T-helper 1 cell treated with Interleukin-12 subunit alpha and Interleukin-12 subunit beta and Interleukin-4 antibody, amounts not matched to agents 30 μg/mL and 1 μg/mL, for 36 hours (primary cell): ENCODE measurements around the gene FHL2.

ENCODE experiments used
- H3K27ac Mint-ChIP-seq: one replicate; pipeline ENCODE4 v1.8.0; 2021; ENCODE audit warnings: mild to moderate bottlenecking, mixed read lengths
- H3K27me3 Mint-ChIP-seq: one replicate; pipeline ENCODE4 v1.8.0; 2021; ENCODE audit warnings: low read depth, mixed read lengths
- H3K36me3 Mint-ChIP-seq: one replicate; pipeline ENCODE4 v1.8.0; 2021; ENCODE audit warnings: low read depth, mixed read lengths
- H3K4me1 Mint-ChIP-seq: one replicate; pipeline ENCODE4 v1.8.0; 2021; ENCODE audit warnings: low read depth, mixed read lengths
- H3K4me3 Mint-ChIP-seq: one replicate; pipeline ENCODE4 v1.8.0; 2021; ENCODE audit warnings: mild to moderate bottlenecking, moderate library complexity, mixed read lengths
- H3K9me3 Mint-ChIP-seq: one replicate; pipeline ENCODE4 v1.8.0; 2021; ENCODE audit warnings: mixed read lengths

The FHL2 gene

DNA sequence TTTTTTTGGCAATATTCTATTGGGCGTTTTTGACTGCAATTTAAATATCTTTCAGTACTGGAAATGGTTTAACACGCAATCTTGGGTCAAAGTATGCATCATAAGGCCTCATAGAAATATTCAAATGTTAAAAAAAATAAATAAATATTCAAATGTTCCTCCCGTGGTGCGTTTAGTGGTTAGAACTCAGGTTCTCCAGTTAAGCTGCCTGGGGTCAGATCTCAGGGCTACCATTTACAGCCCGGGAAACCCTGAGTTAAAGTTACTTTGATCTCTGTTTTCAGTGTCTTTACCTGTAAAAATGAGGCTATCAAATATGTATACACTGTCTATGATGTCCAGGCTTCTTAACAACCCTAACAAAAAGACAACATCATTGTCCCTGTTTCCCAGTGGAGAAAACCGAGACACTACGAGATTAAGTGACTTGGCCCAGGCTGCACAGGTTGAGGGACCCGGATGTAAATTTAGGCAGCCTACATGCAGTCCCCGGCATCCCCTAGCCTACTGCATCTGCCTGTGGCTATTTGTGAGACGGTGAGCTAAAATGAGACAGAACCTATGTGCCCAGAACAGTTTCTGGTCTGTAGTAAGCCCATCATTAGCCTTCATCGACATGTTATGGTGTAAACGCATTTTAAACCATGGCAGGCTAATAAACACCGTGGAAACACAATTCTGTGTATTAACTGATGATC is 1.7 kb downstream of the FHL2 start:
- no peak overlapping the region for H3K4me3 Mint-ChIP-seq
- peaks cover 2% of the 10 kb centered on the region for H3K4me1 Mint-ChIP-seq
- H3K27me3 Mint-ChIP-seq = peaks cover 57% of the 10 kb centered on the region
- no peaks in the 10 kb centered on the region for H3K36me3 Mint-ChIP-seq
- H3K27ac Mint-ChIP-seq = no peak overlapping the region
- no peaks in the 10 kb centered on the region for H3K9me3 Mint-ChIP-seq

DNA sequence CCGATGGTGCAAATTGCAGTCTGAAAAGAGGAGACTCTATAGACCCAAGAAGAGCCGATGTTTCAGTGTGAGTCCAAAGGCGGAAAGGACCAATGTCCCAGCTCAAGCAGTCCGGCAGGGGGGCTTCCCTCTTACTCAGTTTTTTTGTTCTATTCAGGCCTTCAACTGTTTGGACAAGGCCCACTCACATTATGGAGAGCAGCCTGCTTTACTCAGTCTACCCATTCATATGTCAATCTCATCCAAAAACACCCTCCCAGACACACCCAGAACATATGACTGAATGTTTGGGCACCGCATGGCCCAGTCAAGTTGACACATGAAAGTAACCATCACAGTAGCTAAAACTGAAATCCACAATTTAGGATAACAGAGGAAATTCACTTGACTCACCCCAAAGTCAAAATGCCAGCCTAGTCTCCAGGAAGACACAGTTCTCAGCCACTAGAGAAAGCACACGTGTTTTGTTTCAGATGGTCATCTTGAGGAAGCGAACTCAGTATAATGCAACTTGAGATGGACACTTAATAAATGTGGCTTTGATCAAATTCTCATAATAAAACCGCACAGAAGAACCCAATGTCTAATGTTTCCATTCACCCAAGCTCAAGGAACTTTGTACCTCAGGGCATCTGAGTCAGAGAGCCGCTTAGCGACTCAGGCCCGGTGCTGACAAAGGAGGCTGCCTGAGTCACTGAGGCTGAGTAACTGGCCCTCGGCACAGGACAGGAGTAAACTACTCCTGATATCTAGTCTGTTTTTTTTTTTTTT is 2.4 kb downstream of the FHL2 start:
- Mint-ChIP-seq H3K27ac (no peak overlapping the region), H3K36me3 (no peaks in the 10 kb centered on the region), H3K4me3 (no peak overlapping the region), H3K9me3 (no peaks in the 10 kb centered on the region), H3K27me3 (peaks cover 57% of the 10 kb centered on the region), H3K4me1 (peaks cover 2% of the 10 kb centered on the region)

DNA sequence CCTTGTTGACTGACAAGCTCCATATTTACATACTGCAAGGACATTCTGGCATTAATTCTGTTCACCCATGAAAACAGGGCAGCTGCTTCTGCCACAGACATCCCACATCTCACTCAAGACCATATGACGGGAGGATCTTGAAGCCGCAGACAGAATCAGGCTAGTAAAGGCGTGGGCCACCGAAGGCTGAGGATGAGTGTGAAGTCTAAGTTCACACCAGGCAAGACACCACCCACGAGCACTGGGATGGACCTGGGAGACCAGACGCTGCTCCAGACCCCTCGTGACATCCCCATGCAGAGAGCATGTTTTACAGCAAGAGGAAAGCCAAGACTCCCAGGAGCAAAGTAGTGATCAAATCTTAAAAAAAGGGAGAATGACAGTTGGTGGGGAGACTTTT is 3.2 kb downstream of the FHL2 start:
- Mint-ChIP-seq H3K36me3 (no peaks in the 10 kb centered on the region), H3K4me3 (no peak overlapping the region), H3K9me3 (no peaks in the 10 kb centered on the region), H3K4me1 (peaks cover 2% of the 10 kb centered on the region), H3K27ac (no peak overlapping the region), H3K27me3 (peaks cover 52% of the 10 kb centered on the region)

- Mint-ChIP-seq H3K27me3 (peaks cover 48% of the 10 kb centered on the region), H3K27ac (no peak overlapping the region), H3K9me3 (no peaks in the 10 kb centered on the region), H3K36me3 (no peaks in the 10 kb centered on the region), H3K4me1 (peaks cover 2% of the 10 kb centered on the region), H3K4me3 (no peak overlapping the region)
These were observed 3.8 kb downstream of the FHL2 start for GRCh38 chr2:105394951-105395611.

DNA sequence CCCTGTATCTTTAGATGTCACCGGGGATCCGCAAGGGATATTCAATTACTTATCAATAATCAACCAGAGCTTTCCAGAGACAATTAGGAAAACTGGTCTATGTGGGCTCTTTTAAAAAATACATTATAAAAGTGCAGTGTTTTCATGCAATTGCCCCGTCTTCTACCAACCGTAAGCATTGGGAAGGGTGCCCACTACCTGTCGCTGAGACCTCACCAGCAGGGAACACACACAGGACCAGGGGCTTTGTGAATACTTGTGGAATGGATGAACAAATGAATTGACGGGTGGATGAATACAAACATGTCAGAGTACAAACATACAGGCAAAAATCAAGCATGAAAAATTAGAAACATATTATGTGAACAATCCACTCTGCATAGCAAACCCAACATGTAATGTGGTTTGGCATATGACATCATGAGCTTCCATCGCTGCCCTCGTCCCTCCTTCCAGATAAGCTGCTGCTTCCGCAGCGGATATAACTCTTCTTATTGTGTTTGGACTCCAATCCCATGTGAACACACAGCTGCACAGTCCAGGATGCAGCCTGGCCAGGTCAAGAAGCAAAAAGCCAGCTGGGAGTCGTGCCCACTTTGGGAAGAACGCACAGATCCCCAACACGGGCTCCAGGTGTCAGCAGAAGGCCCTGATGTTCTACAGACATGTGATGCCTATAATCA is 5.3 kb downstream of the FHL2 start:
- no peak overlapping the region for H3K27ac Mint-ChIP-seq

GRCh38 chr2:105391763-105392662 is 6.8 kb downstream of the FHL2 start:
- Mint-ChIP-seq H3K27ac (no peak overlapping the region), H3K4me1 (no peaks in the 10 kb centered on the region), H3K4me3 (no peak overlapping the region), H3K9me3 (no peaks in the 10 kb centered on the region), H3K36me3 (no peaks in the 10 kb centered on the region), H3K27me3 (peaks cover 27% of the 10 kb centered on the region)

More for the DNA sequence above, 5.3 kb downstream of the FHL2 start:
- Mint-ChIP-seq H3K4me1 (peaks cover 2% of the 10 kb centered on the region), H3K9me3 (no peaks in the 10 kb centered on the region), H3K36me3 (no peaks in the 10 kb centered on the region), H3K4me3 (no peak overlapping the region), H3K27me3 (peaks cover 39% of the 10 kb centered on the region)

GRCh38 chr2:105391058-105391627 is 7.7 kb downstream of the FHL2 start:
- H3K9me3 Mint-ChIP-seq = no peaks in the 10 kb centered on the region
- H3K4me1 Mint-ChIP-seq = no peaks in the 10 kb centered on the region
- no peak overlapping the region for H3K27ac Mint-ChIP-seq
- H3K4me3 Mint-ChIP-seq = no peak overlapping the region
- no peaks in the 10 kb centered on the region for H3K36me3 Mint-ChIP-seq
- peaks cover 21% of the 10 kb centered on the region for H3K27me3 Mint-ChIP-seq

DNA sequence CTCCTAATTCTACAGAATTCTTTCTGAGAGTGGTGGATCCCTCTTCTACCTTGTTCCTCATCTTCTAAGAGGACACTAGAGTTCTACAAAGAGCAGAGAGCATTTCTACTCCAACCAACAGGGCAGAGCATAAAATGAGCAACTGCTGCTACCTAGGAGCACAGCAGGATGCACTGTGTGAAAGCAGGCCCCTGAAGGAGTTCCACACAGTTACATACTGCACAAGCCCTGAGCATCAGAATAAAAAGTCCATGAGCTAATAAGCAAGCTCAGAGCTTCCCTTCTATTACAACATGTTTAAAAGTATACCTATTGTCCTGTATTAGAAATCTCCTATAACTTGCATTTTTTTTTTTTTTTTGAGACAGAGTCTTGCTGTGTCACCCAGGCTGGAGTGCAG is 8.4 kb downstream of the FHL2 start:
- Mint-ChIP-seq H3K27me3 (peaks cover 14% of the 10 kb centered on the region), H3K4me3 (no peak overlapping the region), H3K9me3 (no peaks in the 10 kb centered on the region), H3K4me1 (no peaks in the 10 kb centered on the region), H3K36me3 (peaks cover 3% of the 10 kb centered on the region), H3K27ac (no peak overlapping the region)

DNA sequence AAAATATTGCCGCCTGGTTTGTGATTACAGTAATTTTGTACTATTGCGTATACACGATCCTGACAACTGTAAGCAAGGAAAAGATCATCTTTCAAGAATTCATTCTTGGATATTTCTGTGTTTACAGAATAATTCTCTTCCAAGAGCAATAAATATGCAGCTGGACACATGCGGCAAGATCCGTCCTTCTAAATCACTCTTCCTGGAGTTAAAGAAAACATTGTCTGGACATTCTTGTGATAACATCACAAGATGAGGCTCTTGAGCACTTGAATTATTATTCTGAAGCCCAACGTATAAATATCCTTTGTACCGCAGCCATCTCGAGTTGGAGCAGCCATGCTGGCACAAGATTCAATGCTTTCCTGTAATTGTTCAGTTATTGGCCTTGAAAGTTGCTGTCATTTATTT is 9.9 kb downstream of the FHL2 start:
- no peak overlapping the region for H3K4me3 Mint-ChIP-seq
- peaks cover 5% of the 10 kb centered on the region for H3K27me3 Mint-ChIP-seq
- H3K27ac Mint-ChIP-seq = no peak overlapping the region
- no peaks in the 10 kb centered on the region for H3K9me3 Mint-ChIP-seq
- no peaks in the 10 kb centered on the region for H3K4me1 Mint-ChIP-seq
- peaks cover 4% of the 10 kb centered on the region for H3K36me3 Mint-ChIP-seq

- H3K4me1 Mint-ChIP-seq = no peaks in the 10 kb centered on the region
- peaks cover under 1% of the 10 kb centered on the region for H3K27me3 Mint-ChIP-seq
- H3K4me3 Mint-ChIP-seq = no peak overlapping the region
- no peaks in the 10 kb centered on the region for H3K9me3 Mint-ChIP-seq
- no peak overlapping the region for H3K27ac Mint-ChIP-seq
- peaks cover 4% of the 10 kb centered on the region for H3K36me3 Mint-ChIP-seq
These were observed 11.6 kb downstream of the FHL2 start for GRCh38 chr2:105387225-105387624.

GRCh38 chr2:105385731-105386540 is 12.9 kb downstream of the FHL2 start:
- no peaks in the 10 kb centered on the region for H3K27me3 Mint-ChIP-seq
- no peak overlapping the region for H3K27ac Mint-ChIP-seq
- no peak overlapping the region for H3K4me3 Mint-ChIP-seq
- H3K4me1 Mint-ChIP-seq = no peaks in the 10 kb centered on the region
- H3K36me3 Mint-ChIP-seq = peaks cover 4% of the 10 kb centered on the region
- H3K9me3 Mint-ChIP-seq = no peaks in the 10 kb centered on the region

DNA sequence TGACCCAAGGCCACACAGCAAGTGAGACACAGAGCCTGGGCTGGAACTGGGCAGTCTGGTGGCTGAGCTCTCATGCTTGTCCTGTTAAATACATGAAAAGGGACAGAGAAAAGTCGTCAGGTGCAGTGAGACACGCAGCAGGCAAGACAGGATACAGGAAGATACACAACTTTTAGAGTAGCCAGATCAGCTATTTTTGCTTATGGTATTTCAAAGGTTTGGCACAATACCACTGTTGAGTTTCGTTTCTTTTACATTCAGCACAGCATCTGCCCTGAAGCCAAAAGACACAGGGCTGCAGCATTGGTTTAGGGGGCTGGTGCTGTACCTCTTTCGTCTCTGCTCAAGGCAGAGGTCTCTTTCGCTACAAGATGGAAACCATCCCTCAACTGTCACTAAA is 14.0 kb downstream of the FHL2 start:
- Mint-ChIP-seq H3K9me3 (no peaks in the 10 kb centered on the region), H3K27me3 (no peaks in the 10 kb centered on the region), H3K36me3 (peaks cover 4% of the 10 kb centered on the region), H3K4me1 (no peaks in the 10 kb centered on the region), H3K27ac (no peak overlapping the region), H3K4me3 (no peak overlapping the region)

GRCh38 chr2:105384216-105384615 is 14.6 kb downstream of the FHL2 start:
- H3K36me3 Mint-ChIP-seq = peaks cover 4% of the 10 kb centered on the region
- H3K4me1 Mint-ChIP-seq = no peaks in the 10 kb centered on the region
- no peaks in the 10 kb centered on the region for H3K27me3 Mint-ChIP-seq
- no peaks in the 10 kb centered on the region for H3K9me3 Mint-ChIP-seq
- no peak overlapping the region for H3K4me3 Mint-ChIP-seq
- H3K27ac Mint-ChIP-seq = no peak overlapping the region
